Inferior parietal cortex (tissue), 1 donor: ENCODE results near the gene F8A1.
A peak's percentile ranks its signal among the peaks of the same experiment; 100 is the strongest.
"Not testable (repeated sequence)": the region's sequence is repeated elsewhere in the genome, so short reads cannot be mapped to it uniquely, and the experiment has no call there.

Experiments used
- DNase-seq: peaks from one replicate; pipeline ENCODE4 v3.0.0-alpha.2; 2016; ENCODE audit errors: extremely low spot score

F8A1 gene

DNA sequence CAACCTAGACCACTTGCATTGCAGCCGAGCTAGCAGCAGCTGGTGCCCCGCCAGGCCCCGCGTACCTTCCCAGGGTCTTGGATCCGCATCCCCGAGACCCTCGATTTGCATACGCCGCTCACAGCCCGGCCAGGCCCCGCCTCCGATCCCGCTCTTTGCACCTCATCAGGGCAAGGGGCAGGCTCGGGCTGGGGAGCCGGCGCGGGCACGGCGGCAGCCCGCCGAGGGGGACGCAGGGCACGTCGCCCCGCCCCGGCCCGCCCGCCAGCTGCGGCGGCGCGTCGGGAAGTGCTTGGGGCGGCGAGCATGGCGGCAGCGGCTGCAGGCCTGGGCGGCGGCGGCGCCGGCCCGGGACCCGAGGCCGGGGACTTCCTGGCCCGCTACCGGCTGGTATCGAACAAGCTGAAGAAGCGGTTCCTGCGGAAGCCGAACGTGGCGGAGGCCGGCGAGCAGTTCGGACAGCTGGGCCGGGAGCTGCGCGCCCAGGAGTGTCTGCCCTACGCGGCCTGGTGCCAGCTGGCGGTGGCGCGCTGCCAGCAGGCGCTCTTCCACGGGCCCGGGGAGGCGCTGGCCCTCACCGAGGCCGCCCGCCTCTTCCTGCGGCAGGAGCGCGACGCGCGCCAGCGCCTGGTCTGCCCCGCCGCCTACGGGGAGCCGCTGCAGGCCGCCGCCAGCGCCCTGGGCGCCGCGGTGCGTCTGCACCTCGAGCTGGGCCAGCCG is at the start of gene F8A1:
F8A1 (plus strand) TSS at position 287 of the 720 bp plus-strand sequence; CDS start at position 307, 20 bp downstream.
- not testable (repeated sequence) for DNase-seq

DNA sequence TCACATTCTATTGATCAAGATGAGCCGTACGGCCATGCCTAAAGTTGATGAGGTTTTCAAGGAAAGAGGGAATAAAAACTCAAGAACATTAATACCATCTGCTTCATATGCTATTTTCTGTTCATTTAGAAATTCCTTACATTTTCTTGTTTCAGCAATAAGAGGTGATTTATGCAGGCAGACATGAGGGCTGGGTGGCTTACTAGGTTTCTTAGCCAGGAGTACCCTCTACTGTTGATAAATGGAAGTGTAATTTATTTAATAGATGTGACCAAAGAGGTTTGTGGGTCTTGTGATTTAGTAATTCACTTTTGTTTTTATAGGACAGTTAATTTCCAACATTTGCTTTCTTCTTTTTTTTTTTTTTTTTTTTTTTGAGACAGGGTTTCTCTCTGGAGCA is 45.3 kb upstream of the F8A1 start:
- DNase-seq: peak; percentile 9

DNA sequence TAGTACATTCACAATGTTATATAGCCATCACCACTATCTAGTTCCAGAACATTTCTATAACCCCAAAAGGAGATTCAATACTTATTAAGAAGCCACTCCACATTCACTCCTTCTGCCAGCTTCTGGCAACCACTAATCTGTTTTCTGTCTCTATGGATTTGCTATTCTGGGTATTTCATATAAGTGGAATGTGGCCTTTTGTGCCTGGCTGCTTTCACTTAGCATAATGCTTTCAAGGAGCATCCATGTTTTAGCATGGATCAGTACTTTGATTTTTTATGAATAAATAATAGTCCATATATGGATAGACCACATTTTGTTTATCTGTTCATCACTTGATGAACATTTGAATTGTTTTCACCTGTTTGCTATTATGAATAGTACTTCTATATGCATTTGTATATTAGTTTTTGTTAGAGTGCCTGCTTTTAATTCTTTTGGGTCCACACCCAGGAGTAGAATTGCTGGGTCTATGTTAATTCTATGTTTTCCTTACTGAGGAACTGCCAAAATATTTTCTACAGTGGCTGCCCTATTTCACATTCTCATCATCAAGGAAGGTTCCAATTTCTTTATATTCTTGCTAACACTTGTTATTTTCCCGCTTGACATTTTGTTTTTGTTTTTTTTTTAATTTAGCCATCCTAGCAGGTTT is 35.1 kb upstream of the F8A1 start:
- DNase-seq: no peak

DNA sequence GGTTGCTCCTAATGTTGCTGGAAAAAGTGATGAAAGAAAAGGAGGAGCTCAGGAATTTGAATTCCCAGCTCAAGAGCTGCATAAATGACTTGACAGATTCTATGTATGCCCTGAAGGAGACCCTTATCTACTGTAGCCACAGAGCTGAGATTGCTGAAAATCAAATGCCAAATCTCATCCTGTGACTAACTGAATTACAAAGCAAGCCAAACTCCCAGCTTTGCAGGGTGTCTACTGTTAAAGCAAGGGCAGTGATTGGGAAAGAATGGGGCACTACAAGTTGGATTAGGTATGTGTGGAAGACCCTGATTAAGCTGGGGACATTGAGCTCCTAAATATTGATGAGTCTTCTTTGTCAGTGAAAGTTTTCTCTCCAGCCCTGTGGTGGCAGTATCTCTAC is 30.9 kb upstream of the F8A1 start:
- no peak for DNase-seq

DNA sequence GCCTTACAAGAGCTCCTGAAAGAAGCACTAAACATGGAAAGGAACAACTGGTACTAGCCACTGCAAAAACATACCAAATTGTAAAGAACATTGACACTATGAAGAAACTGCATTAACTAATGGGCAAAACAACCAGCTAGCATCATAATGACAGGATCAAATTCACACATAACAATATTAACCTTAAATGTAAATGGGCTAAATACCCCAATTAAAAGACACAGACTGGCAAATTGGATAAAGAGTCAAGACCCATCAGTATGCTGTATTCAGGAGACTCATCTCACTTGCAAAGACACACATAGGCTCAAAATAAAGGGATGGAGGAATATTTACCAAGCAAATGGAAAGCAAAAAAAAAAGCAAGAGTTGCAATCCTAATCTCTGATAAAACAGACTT is 17.6 kb upstream of the F8A1 start:
- not testable (repeated sequence) for DNase-seq

DNA sequence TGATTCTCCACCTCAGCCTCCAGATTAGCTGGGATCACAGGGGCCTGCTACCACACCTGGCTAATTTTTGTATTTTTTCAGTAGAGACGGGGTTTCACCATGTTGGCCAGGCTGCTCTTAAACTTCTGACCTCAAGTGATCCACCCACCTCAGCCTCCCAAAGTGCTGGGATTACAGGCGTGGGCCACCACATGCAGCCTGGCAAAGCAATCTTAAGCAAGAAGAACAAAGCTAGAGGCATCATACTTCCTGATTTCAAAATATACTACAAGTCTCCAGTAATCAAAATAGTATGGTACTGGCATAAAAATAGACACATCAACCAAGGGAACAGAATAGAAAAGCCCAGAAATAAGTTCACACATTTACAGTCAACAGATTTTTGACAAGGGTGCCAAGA is 12.8 kb upstream of the F8A1 start:
- DNase-seq: no peak

DNA sequence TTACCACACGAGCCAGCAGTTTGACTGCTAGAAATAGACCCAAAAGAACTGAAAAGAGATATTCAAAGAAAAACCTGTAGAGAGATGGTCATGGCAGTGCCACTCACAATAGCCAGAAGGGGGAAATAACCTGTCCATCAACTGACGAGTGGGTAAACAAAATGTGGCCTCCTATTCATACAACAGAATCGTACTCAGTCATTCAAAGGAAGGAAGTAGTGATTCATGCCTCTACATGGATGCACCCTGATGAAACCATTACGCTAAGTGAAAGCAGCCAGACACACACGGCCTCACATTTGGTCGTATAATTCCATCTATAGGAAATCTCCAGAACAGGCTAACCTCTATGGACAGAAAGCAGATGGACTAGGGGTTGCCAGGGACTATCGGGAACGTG is 2.1 kb upstream of the F8A1 start:
- not testable (repeated sequence) for DNase-seq

DNA sequence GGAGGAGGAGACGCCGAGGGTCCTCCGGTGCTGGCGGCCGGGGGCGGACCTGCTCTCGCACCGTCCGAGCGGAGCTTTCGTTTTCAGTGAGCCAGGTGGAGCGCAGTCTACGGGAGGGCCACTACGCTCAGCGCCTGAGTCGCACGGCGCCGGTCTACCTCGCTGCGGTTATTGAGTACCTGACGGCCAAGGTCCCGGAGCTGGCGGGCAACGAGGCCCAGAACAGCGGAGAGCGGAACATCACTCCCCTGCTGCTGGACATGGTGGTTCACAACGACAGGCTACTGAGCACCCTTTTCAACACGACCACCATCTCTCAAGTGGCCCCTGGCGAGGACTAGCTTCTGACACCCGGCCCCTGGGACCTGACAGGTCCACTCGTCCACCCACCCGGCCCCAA is 1.1 kb upstream of the F8A1 start:
- not testable (repeated sequence) for DNase-seq

DNA sequence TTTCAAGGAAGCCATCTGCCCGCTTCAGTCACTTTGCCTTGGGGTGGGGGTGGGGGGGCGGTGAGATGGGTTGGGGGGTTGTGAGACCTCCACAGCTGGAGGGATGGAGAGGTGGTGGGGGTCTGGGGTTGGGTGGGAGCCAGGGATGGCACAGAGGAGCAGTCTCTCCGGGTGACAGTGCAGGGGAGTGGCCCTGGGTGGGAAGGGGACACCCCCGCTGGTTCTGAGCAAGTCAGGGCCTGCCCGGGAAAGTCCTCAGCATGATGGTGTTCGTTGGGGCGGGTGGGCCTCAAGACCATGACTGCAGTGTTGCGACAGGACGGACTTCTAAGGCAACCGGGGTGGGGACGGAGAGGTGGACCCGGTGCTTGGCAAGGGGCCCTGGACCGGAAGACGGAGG is 606 bp upstream of the F8A1 start:
- not testable (repeated sequence) for DNase-seq

DNA sequence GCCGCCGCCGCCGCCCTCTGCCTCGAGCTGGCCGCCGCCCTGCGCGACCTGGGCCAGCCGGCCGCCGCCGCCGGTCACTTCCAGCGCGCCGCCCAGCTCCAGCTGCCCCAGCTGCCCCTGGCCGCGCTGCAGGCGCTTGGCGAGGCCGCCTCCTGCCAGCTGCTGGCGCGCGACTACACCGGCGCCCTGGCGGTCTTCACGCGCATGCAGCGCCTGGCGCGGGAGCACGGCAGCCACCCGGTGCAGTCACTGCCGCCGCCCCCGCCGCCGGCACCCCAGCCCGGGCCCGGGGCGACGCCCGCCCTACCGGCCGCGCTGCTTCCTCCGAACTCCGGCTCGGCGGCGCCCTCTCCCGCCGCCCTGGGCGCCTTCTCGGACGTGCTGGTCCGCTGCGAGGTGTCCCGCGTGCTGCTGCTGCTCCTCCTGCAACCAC is 650 bp downstream of the F8A1 start:
- not testable (repeated sequence) for DNase-seq

DNA sequence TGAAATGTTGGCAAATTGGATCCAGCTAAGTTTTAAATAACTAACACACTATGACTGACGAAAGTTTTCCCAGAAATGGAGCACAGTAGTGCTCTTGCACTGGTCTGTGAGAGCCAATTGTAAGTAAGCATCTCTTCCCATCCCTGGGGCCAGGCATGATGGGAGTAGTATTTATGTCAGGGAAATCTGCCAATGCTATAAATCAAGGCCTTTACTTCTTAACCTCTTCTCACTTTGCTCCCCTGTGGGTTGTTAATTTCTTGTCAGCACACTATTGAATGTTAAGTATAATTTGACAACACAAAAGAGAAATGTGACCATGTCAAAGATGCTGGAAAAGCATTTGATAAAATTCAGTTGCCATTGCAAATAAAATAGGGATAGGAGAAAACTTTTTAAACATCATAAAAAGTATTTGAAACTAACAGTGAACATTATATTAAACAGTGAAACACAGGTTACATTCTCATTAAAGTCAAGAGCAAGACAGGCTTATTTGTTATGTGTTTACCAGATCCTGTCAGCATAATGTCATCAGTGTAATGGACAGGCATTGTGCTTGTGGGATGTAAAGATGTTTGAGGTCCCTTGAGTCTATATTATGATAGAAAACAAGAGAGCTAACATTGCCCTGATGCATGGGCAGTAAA is 5.0 kb downstream of the F8A1 start:
- DNase-seq: no peak

DNA sequence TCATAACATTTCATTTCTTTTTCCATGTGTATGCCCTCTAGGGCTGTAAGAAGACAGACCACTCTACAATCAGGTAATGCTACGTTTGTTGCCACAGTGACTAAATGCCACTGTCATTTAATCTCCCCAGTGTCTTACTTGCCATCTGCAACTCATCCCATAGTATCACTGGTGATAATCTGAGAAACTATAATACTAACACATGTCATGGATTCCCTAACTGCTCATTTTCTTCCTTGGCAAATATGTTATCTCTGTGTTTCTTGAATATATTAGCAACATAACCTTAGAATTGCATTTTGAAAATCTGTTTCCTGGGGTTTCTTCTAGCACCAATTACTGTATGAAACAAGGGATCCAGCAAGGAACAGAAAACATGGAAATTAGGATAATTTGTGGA is 6.1 kb downstream of the F8A1 start:
- no peak for DNase-seq

DNA sequence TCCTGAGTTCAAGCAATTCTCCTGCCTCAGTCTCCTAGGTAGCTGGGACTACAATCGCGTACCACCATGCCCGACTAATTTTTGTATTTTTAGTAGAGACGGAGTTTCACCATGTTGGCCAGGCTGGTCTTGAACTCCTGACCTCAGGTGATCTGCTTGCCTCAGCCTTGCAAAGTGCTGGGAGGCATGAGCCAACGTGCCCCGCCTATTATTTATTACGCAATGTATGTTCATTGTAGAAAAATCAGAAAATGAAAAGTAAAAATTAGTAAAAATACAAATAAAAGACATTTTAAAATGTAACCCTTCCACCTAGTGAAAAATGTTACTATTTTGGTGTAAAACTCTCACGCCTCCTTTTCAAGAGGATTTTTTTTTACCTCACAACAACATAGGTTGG is 14.2 kb downstream of the F8A1 start:
- DNase-seq: no peak

DNA sequence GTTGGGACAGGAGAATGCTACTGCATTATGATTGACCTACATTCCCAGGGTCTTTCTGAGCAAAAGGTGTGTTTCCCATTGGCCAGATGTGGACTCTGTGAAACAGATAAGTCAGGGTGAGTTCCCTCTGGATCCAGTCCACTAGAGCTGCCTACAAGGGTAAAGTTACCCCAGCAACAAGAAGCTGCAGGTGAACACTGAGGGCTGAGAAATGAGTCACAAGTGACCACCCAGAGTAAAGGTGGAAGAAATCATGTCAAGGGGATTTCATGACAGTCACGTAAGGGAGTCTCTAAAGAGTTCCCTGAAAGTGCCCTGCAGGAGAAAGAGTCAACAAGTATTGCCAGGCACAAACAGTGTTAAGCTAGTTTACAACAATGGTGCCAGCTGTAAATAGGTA is 16.3 kb downstream of the F8A1 start:
- DNase-seq: no peak

DNA sequence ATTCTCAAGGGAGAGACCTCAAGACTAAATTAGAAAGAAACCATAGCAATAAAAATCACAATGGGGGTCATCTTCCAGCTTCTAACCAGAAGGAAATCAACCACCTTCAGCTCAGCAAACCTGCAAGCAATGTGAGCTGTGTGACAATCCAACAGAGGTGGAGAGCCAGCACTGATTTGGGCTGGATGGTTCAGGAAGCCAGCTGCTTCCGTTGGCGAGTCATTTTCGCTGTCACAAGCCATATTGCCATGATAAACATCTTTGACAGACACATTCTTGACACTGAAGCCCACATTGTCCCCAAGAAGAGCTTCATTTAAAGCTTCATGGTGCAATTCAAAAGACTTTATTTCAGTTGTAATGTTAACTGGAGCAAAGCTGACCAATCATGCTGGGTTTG is 22.7 kb downstream of the F8A1 start:
- DNase-seq: no peak

DNA sequence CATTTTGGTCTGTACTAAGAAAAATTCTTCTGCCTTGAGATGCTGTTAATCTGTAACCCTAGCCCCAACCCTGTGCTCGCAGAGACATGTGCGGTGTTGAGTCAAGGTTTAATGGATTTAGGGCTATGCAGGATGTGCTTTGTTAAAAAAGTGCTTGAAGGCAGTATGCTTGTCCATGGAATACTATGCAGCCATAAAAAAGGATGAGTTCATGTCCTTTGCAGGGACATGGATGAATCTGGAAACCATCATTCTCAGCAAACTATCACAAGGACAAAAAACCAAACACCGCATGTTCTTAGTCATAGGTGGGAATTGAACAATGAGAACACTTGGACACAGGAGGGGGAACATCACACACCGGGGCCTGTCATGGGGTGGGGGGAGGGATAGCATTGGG is 23.9 kb downstream of the F8A1 start:
- DNase-seq: not testable (repeated sequence)

DNA sequence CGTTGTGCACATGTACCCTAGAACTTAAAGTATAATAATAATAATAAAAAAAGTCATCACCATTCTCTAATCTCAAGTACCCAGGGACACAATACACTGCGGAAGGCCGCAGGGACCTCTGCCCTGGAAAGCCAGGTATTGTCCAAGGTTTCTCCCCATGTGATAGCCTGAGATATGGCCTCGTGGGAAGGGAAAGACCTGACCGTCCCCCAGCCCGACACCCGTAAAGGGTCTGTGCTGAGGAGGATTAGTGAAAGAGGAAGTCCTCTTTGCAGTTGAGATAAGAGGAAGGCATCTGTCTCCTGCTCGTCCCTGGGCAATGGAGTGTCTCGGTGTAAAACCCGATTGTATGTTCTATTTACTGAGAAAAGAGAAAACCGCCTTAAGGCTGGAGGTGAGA is 24.4 kb downstream of the F8A1 start:
- DNase-seq: not testable (repeated sequence)

DNA sequence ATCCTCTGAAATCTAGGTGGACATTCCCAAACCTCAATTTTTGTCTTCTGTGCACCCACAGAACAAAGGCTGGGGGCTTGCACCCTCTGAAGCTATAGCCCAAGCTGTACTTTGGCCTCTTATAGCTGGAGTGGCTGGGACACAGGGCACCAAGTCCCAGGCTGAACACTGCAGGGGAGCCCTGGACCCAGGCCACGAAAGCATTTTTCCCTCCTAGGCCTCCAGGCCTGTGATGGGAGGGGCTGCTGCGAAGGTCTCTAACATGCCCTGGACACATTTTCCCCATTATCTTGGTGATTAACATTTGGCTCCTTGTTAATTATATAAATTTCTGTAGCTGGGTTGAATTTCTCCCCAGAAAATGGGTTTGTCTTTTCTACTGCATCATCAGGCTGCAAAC is 27.9 kb downstream of the F8A1 start:
- DNase-seq: no peak

DNA sequence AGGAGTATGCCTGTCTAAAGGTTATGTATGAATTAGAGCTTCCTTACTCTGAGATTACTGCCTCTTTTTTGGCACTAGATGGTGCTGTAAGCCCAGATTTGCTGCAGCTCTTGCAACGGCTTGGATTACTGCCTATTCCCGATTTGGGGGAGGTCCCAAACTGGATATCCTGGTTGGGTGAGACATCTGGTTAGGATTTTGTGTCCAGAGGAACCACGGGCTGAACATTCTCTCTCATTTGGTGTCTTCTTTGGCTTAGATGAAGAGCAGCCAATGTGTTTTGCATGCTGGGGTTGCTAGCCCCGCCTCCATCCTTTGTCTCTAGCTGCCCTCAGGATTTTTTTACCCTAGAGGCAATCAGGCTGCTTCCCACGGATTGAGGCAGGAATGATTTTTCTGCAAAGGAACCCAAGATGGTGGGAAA is 31.9 kb downstream of the F8A1 start:
- peak; percentile 58 for DNase-seq

DNA sequence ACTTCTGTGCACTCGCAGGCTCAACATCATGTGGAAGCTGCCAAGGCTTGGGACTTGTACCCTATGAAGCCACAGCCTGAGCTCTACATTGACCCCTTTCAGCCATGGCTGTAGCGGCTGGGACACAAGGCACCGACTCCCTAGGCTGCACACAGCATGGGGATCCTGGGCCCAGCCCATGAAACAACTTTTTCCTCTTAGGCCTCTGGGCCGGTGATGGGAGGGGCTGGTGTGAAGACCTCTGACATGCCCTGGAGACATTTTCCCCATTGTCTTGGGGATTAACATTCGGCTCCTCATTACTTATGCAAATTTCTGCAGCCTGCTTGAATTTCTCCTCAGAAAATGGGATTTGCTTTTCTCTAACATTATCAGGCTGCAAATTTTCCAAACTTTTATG is 38.6 kb downstream of the F8A1 start:
- not testable (repeated sequence) for DNase-seq
